Caco-2 (cell line): Measurements from ENCODE around the gene ITGAD. TPM values are rescaled to one million over a fixed set of nuclear protein-coding genes. Genes with fewer than 3 reads are reported as not detected.

Experiments used
- BruUV-seq: library from RNA; stranded (reverse); fragments of 400-500 nt; replicated peaks from 2 replicates; lab custom pipeline; 2021; lab: Mats Ljungman, UMichigan
- CTCF ChIA-PET: fragments of 300-600 bp; sonication (Branson Sonifier 250); formaldehyde crosslinking; loops from one replicate; lab custom pipeline; 2022; ENCODE audit warnings: antibody characterized with exemption; lab: Charles Lee
- POLR2A ChIA-PET: fragments of 300-600 bp; sonication (Branson Sonifier 250); formaldehyde crosslinking; loops from one replicate; lab custom pipeline; 2022; ENCODE audit warnings: antibody characterized with exemption; lab: Charles Lee
- DNase-seq, 2 experiments: peaks; one replicate each; pipeline versions ENCODE4 v3.0.0 to v3.0.0-alpha.2; 2020 to 2022
- H3K27me3 ChIP-seq: replicated peaks from 2 replicates; pipeline ENCODE4 v1.6.0; 2011; ENCODE audit warnings: low read length; ENCODE audit not compliant: control insufficient read depth, insufficient read depth
- H3K36me3 ChIP-seq: 2 replicates; pipeline ENCODE4 v1.5.1; 2011; ENCODE audit warnings: low read length; ENCODE audit not compliant: control insufficient read depth, insufficient read depth
- H3K4me1 ChIP-seq: fragments of 250-450 bp; sonication (Bioruptor Pico); 2 replicates; pipeline ENCODE4 v1.5.1; 2020; ENCODE audit warnings: mild to moderate bottlenecking
- H3K4me3 ChIP-seq: 2 replicates; pipeline ENCODE4 v1.5.1; 2011; ENCODE audit warnings: low read depth, mild to moderate bottlenecking, control low read depth, low read length
- H3K9me3 ChIP-seq: fragments of 250-450 bp; sonication (Bioruptor Pico); 2 replicates; pipeline ENCODE4 v1.5.1; 2020; ENCODE audit warnings: mild to moderate bottlenecking, moderate library complexity
- H3K27ac Mint-ChIP-seq: one replicate; pipeline ENCODE4 v1.8.0; 2022; ENCODE audit warnings: mixed read lengths; ENCODE audit not compliant: unreplicated experiment
- H3K27me3 Mint-ChIP-seq: one replicate; pipeline ENCODE4 v1.8.0; 2022; ENCODE audit warnings: mixed read lengths; ENCODE audit not compliant: insufficient read depth, unreplicated experiment
- H3K36me3 Mint-ChIP-seq: one replicate; pipeline ENCODE4 v1.8.0; 2022; ENCODE audit warnings: mild to moderate bottlenecking, mixed read lengths; ENCODE audit not compliant: insufficient read depth, unreplicated experiment
- H3K4me1 Mint-ChIP-seq: one replicate; pipeline ENCODE4 v1.8.0; 2022; ENCODE audit warnings: low read depth, mixed read lengths; ENCODE audit not compliant: unreplicated experiment
- H3K4me3 Mint-ChIP-seq: one replicate; pipeline ENCODE4 v1.8.0; 2022; ENCODE audit warnings: mild to moderate bottlenecking, moderate library complexity, mixed read lengths; ENCODE audit not compliant: unreplicated experiment
- H3K9me3 Mint-ChIP-seq: one replicate; pipeline ENCODE4 v1.8.0; 2022; ENCODE audit warnings: mixed read lengths; ENCODE audit not compliant: unreplicated experiment
- intact Hi-C: fragments of 100-400 bp; cut with micrococcal nuclease; formaldehyde crosslinking; loops from one replicate; pipeline ENCODE4 v1.10.0; 2022; ENCODE audit not compliant: unreplicated experiment
- total RNA-seq: library from RNA; stranded (reverse); gene quantifications from 2 replicates; pipeline ENCODE4 v1.2.3, GENCODE V29; 2022
- TF ChIP-seq, protein P1 (sequence below), 2 experiments: fragments of 200-600 bp in 1 of 2; IDR thresholded peaks; 1 replicate in 1 of 2; 2 replicates in 1 of 2; pipeline versions ENCODE4 v1.5.1 to v1.8.0; 2011 to 2022; ENCODE audit warnings: antibody characterized with exemption in 1 of 2, control low read depth in 1 of 2, inconsistent platforms in 1 of 2, low read depth in 1 of 2, low read length in 1 of 2, mild to moderate bottlenecking in 1 of 2, moderate library complexity in 1 of 2; ENCODE audit not compliant: insufficient read depth in 1 of 2, severe bottlenecking in 1 of 2, unreplicated experiment in 1 of 2

ITGAD gene
- total RNA-seq, 1 experiment from 2014 or later = not detected

DNA sequence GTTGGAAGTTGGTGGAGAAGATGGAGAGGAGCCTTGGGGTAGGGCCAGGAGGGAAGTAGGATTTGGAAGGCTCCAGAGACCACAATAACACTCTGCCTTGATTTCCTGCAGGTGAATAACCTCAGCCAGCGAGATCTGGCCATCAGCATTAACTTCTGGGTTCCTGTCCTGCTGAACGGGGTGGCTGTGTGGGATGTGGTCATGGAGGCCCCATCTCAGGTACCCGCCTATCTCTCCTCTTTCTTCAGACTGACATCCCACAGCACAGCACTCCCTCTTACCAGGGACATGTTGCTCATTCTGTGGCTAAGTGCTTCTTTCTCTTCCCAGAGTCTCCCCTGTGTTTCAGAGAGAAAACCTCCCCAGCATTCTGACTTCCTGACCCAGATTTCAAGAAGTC lies 30.1 kb downstream of the ITGAD start:
- no TSS peak for BruUV-seq
- Mint-ChIP-seq H3K36me3 (no peaks in the 10 kb centered on the region), H3K4me3 (no peak overlapping the region), H3K4me1 (no peaks in the 10 kb centered on the region), H3K27ac (no peak overlapping the region), H3K9me3 (no peaks in the 10 kb centered on the region), H3K27me3 (peaks cover 16% of the 10 kb centered on the region)
- intact Hi-C loops = no loop called here
- TF ChIP-seq, protein P1, sequence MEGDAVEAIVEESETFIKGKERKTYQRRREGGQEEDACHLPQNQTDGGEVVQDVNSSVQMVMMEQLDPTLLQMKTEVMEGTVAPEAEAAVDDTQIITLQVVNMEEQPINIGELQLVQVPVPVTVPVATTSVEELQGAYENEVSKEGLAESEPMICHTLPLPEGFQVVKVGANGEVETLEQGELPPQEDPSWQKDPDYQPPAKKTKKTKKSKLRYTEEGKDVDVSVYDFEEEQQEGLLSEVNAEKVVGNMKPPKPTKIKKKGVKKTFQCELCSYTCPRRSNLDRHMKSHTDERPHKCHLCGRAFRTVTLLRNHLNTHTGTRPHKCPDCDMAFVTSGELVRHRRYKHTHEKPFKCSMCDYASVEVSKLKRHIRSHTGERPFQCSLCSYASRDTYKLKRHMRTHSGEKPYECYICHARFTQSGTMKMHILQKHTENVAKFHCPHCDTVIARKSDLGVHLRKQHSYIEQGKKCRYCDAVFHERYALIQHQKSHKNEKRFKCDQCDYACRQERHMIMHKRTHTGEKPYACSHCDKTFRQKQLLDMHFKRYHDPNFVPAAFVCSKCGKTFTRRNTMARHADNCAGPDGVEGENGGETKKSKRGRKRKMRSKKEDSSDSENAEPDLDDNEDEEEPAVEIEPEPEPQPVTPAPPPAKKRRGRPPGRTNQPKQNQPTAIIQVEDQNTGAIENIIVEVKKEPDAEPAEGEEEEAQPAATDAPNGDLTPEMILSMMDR (IDR thresholded peaks at IDR 0.05; ENCODE audit: insufficient read depth in 1 of 2, low read depth in 1 of 2, low read length in 1 of 2, severe bottlenecking in 1 of 2, unreplicated experiment in 1 of 2) = no peak
- no peak for DNase-seq
- H3K4me3 ChIP-seq = no peak overlapping the region
- no peaks in the 10 kb centered on the region for H3K36me3 ChIP-seq
- ChIA-PET POLR2A (no interaction called here), CTCF (no interaction called here)
- no peaks in the 10 kb centered on the region for H3K4me1 ChIP-seq
- H3K9me3 ChIP-seq = no peaks in the 10 kb centered on the region
- H3K27me3 ChIP-seq = no peaks in the 10 kb centered on the region

DNA sequence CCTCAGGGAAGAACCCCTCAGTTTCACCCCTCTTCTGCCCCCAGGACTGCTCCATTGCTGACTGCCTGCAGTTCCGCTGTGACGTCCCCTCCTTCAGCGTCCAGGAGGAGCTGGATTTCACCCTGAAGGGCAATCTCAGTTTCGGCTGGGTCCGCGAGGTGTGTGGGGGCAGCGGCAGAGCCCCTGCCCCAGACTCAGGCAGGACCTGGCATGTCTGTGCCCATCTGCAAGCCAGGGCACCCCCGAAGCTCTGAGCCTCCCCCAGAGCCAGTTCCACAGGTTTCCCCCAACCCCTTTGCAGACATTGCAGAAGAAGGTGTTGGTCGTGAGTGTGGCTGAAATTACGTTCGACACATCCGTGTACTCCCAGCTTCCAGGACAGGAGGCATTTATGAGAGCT lies 30.7 kb downstream of the ITGAD start:
- H3K36me3 Mint-ChIP-seq = no peaks in the 10 kb centered on the region
- CTCF ChIA-PET = no interaction called here

DNA sequence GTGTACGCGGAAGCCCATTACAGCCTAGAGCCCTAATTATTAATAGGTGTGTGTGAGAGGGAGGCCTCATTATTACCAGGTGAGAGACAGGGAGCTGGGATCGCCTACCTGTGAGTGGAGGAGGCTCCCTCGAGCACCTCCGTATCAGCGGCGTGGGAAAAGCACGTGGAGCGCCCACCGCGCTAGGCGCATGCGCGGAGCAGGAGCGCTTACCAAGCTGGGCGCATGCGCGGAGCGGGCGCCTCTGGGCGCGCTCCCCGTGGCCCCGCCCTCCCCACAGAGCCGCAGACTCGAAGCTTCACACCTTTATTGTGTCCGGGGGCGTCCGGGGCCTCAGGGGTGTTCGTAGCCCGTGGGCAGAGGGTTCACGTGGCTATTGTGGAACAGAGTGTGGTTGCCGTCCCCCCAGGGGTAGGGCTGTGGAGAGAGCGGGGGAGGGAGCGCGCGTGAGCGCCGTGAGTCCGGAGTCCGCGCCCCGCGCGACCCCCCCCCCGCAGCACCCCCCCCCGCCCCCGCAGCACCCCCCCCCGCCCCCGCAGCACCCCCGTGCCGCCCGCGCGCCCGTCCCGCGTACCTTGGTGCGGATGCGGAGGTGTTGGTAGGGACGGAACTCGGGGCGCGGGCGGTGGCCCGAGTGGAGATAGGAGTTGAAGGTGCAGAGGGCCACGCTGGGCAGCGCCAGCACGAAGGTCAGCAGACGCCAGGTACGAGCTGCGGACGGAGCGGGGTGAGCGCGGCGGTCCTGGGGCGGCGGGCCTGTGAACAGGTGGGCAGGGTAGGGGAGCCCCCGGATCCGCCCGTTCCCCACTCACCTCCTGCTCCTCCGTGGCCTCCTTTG lies 34.5 kb downstream of the ITGAD start:
- POLR2A ChIA-PET = no interaction called here
- no TSS peak for BruUV-seq
- no peaks in the 10 kb centered on the region for H3K36me3 Mint-ChIP-seq
- H3K27ac Mint-ChIP-seq = no peak overlapping the region
- Histone ChIP-seq H3K4me1 (no peaks in the 10 kb centered on the region), H3K9me3 (no peaks in the 10 kb centered on the region), H3K36me3 (no peaks in the 10 kb centered on the region), H3K4me3 (no peak overlapping the region), H3K27me3 (no peaks in the 10 kb centered on the region)
- no peak for DNase-seq
- TF ChIP-seq, protein P1 (IDR thresholded peaks at IDR 0.05; ENCODE audit: insufficient read depth in 1 of 2, low read depth in 1 of 2, low read length in 1 of 2, severe bottlenecking in 1 of 2, unreplicated experiment in 1 of 2) = no peak
- CTCF ChIA-PET = interaction anchor here (0.7 kb wide), 1 partner anchor 321 kb away, joined by 4 read pairs; no protein-coding TSS in a partner anchor
- no peaks in the 10 kb centered on the region for H3K9me3 Mint-ChIP-seq
- no peak overlapping the region for H3K4me3 Mint-ChIP-seq
- H3K4me1 Mint-ChIP-seq = no peaks in the 10 kb centered on the region
- H3K27me3 Mint-ChIP-seq = peaks cover 8% of the 10 kb centered on the region
- intact Hi-C loops = loop anchor here (2.0 kb wide), 1 partner anchor 15 kb away; the partner anchor contains the start of gene ZNF843

More for the DNA sequence above, 30.7 kb downstream of the ITGAD start:
- H3K4me3 Mint-ChIP-seq = no peak overlapping the region
- H3K4me1 Mint-ChIP-seq = no peaks in the 10 kb centered on the region
- H3K27ac Mint-ChIP-seq = no peak overlapping the region
- no peaks in the 10 kb centered on the region for H3K9me3 Mint-ChIP-seq
- POLR2A ChIA-PET = no interaction called here
- no peaks in the 10 kb centered on the region for H3K4me1 ChIP-seq
- H3K36me3 ChIP-seq = no peaks in the 10 kb centered on the region
- peaks cover 16% of the 10 kb centered on the region for H3K27me3 Mint-ChIP-seq
- intact Hi-C loops = no loop called here
- H3K4me3 ChIP-seq = no peak overlapping the region
- BruUV-seq = no TSS peak
- no peaks in the 10 kb centered on the region for H3K27me3 ChIP-seq
- TF ChIP-seq, protein P1 (IDR thresholded peaks at IDR 0.05; ENCODE audit: insufficient read depth in 1 of 2, low read depth in 1 of 2, low read length in 1 of 2, severe bottlenecking in 1 of 2, unreplicated experiment in 1 of 2) = no peak
- no peak for DNase-seq
- no peaks in the 10 kb centered on the region for H3K9me3 ChIP-seq
